SU-DHL-6 (cell line): ENCODE results near the gene SMAD2.

Experiments used
- H2AFZ ChIP-seq: fragments of 200-600 bp; sonication (generic); 2 replicates; pipeline ENCODE4 v1.6.1; 2014; ENCODE audit warnings: low read depth, mild to moderate bottlenecking, moderate library complexity, mixed read lengths, antibody characterized with exemption, low read length; ENCODE audit not compliant: severe bottlenecking
- H3F3A ChIP-seq: fragments of 200-600 bp; shearing (Covaris generic); 2 replicates; pipeline ENCODE4 v1.6.0; 2016; ENCODE audit warnings: antibody characterized with exemption, mild to moderate bottlenecking; ENCODE audit not compliant: insufficient read depth
- H3K27ac ChIP-seq: fragments of 200-600 bp; sonication (generic); 2 replicates; pipeline ENCODE4 v1.5.1; 2016; ENCODE audit warnings: low read depth, mild to moderate bottlenecking, low read length, moderate library complexity, mixed read lengths
- H3K27me3 ChIP-seq: fragments of 200-600 bp; sonication (generic), shearing (Covaris generic); 2 replicates; pipeline ENCODE4 v1.6.0; 2014; ENCODE audit warnings: mild to moderate bottlenecking, low read length
- H3K36me3 ChIP-seq: fragments of 200-600 bp; sonication (generic); 2 replicates; pipeline ENCODE4 v1.6.1; 2014; ENCODE audit warnings: mild to moderate bottlenecking, low read length, mixed read lengths
- H3K4me2 ChIP-seq: fragments of 300-600, 200-600 bp; shearing (Covaris generic), sonication (generic); 2 replicates; pipeline ENCODE4 v1.6.0; 2014; ENCODE audit warnings: low read length, low read depth, mild to moderate bottlenecking; ENCODE audit not compliant: poor library complexity, severe bottlenecking
- H3K4me3 ChIP-seq: fragments of 200-600 bp; sonication (generic); 2 replicates; pipeline ENCODE4 v1.5.1; 2014; ENCODE audit warnings: antibody characterized with exemption, low read length, mild to moderate bottlenecking, mixed read lengths; ENCODE audit not compliant: insufficient read depth, poor library complexity, severe bottlenecking
- H3K79me2 ChIP-seq: fragments of 200-600 bp; sonication (generic); 2 replicates; pipeline ENCODE4 v1.6.1; 2014; ENCODE audit warnings: mild to moderate bottlenecking, low read length, moderate library complexity; ENCODE audit not compliant: insufficient read depth
- H3K9ac ChIP-seq: fragments of 200-600 bp; sonication (generic); 2 replicates; pipeline ENCODE4 v1.7.0; 2014; ENCODE audit warnings: mild to moderate bottlenecking, low read length
- H3K9me2 ChIP-seq: fragments of 200-600 bp; sonication (generic); replicated peaks from 2 replicates; pipeline ENCODE4 v1.6.1; 2014; ENCODE audit warnings: low read length; ENCODE audit not compliant: insufficient read depth
- H3K9me3 ChIP-seq: fragments of 200-600 bp; sonication (generic); 2 replicates; pipeline ENCODE4 v1.6.1; 2014; ENCODE audit warnings: low read length, mixed read lengths; ENCODE audit not compliant: insufficient read depth
- H4K20me1 ChIP-seq: fragments of 200-600 bp; sonication (generic); 2 replicates; pipeline ENCODE4 v1.6.1; 2014; ENCODE audit warnings: low read depth, mild to moderate bottlenecking, antibody characterized with exemption, low read length, moderate library complexity, mixed read lengths
- EZH2phosphoT487 ChIP-seq: fragments of 200-600 bp; sonication (generic), shearing (Covaris generic); conservative IDR thresholded peaks from 2 replicates; pipeline ENCODE4 v1.6.1; 2018; ENCODE audit warnings: mild to moderate bottlenecking, antibody characterized with exemption, low read length, moderate library complexity, mixed read lengths
- TF ChIP-seq, protein P1 (sequence below): fragments of 200-600 bp; sonication (generic); IDR thresholded peaks from one replicate; pipeline ENCODE4 v1.5.1; 2017; ENCODE audit warnings: antibody characterized with exemption, mild to moderate bottlenecking, low read length, moderate library complexity; ENCODE audit not compliant: insufficient read depth, poor library complexity, severe bottlenecking

The SMAD2 gene

DNA sequence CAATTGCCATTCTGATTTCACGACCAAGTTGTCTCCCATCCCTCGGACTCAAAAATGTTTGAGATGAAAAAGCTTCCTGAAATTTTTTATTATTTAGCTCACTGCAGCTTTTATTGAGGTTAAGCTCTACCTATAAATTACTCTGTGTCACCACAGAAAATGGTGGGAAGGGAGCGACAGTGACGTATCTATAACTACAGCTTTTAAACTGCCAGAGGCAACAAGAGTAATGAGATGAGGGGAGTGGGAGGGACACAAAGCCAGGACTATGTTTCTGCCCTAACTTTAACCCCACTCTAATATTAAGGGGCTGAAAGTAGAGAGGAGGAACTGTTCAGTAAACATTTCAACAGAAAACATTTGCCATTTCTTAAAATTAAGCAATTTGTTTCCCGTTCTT, 37.4 kb downstream of the SMAD2 start:
- Histone ChIP-seq H3K4me2 (no peak overlapping the region), H3K36me3 (peaks cover 37% of the 10 kb centered on the region), H4K20me1 (peaks cover 21% of the 10 kb centered on the region; the same call in 1 of the 2 replicates), H3K27me3 (no peaks in the 10 kb centered on the region), H3F3A (0 out of 2 replicates have a peak, but pooled peaks cover 6% of the 10 kb centered on the region), H3K79me2 (peaks cover 78% of the 10 kb centered on the region), H2AFZ (no peak overlapping the region), H3K4me3 (no peak overlapping the region), H3K27ac (no peak overlapping the region), H3K9me3 (no peaks in the 10 kb centered on the region), H3K9ac (no peak overlapping the region), H3K9me2 (no peaks in the 10 kb centered on the region)
- TF ChIP-seq, protein P1, sequence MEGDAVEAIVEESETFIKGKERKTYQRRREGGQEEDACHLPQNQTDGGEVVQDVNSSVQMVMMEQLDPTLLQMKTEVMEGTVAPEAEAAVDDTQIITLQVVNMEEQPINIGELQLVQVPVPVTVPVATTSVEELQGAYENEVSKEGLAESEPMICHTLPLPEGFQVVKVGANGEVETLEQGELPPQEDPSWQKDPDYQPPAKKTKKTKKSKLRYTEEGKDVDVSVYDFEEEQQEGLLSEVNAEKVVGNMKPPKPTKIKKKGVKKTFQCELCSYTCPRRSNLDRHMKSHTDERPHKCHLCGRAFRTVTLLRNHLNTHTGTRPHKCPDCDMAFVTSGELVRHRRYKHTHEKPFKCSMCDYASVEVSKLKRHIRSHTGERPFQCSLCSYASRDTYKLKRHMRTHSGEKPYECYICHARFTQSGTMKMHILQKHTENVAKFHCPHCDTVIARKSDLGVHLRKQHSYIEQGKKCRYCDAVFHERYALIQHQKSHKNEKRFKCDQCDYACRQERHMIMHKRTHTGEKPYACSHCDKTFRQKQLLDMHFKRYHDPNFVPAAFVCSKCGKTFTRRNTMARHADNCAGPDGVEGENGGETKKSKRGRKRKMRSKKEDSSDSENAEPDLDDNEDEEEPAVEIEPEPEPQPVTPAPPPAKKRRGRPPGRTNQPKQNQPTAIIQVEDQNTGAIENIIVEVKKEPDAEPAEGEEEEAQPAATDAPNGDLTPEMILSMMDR, result no peak
- TF ChIP-seq EZH2phosphoT487, result no peak

DNA sequence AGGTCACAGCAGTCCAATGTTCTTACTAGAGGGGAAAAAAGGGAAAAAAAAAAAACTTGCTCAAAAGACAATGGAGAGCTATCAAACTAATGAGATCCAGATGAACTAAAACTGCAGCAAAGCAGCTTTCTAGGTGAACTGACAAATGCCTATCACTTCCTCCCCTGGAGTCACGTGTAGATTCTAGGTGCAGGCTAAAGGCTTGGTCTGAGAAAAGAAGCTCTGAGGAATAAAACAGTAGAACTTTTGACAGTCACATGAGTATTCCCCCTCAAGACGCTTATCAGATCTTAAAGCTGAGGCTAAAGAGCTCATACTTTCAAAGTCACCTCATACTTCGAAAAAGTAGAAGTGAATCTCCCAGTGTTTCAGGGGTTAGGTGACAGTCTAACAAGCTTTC, 42.3 kb downstream of the SMAD2 start:
- H2AFZ ChIP-seq, result no peak overlapping the region
- peaks cover 23% of the 10 kb centered on the region; the same call in 1 of the 2 replicates for H3K36me3 ChIP-seq
- H3K4me3 ChIP-seq, result no peak overlapping the region
- no peak overlapping the region for H3K4me2 ChIP-seq
- no peaks in the 10 kb centered on the region for H3K9me2 ChIP-seq
- no peak overlapping the region for H3K9ac ChIP-seq
- H3F3A ChIP-seq, result 0 out of 2 replicates have a peak, but pooled peaks cover 6% of the 10 kb centered on the region
- no peaks in the 10 kb centered on the region for H4K20me1 ChIP-seq
- no peaks in the 10 kb centered on the region for H3K9me3 ChIP-seq
- no peak for TF ChIP-seq EZH2phosphoT487
- TF ChIP-seq, protein P1, result no peak
- H3K79me2 ChIP-seq, result peaks cover 73% of the 10 kb centered on the region
- H3K27ac ChIP-seq, result no peak overlapping the region
- H3K27me3 ChIP-seq, result no peaks in the 10 kb centered on the region

DNA sequence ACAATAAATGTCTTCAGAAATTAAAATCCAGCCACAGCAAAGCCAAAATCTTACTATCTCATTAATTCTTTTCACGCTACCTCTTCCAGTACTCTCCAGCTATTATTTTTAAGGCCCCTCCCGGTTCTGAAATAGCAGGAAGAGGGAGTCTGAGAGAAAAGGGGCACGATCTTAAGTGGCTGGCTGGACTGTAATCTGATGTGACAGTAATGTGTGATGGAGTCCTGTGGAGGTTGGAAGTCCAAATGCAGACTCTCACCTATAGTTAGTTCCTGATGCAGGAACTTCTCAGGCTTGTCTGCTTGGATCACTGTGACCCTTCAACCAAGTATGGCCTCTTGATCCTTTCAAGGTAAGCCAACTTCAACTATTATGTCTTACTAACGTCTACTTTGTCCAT, 43.2 kb downstream of the SMAD2 start:
- Histone ChIP-seq H3K9me2 (no peaks in the 10 kb centered on the region), H3K36me3 (peaks cover 30% of the 10 kb centered on the region; the same call in 1 of the 2 replicates), H3K9ac (no peak overlapping the region), H3K4me2 (no peak overlapping the region), H3K9me3 (no peaks in the 10 kb centered on the region), H3K4me3 (no peak overlapping the region), H3K27ac (no peak overlapping the region), H3K79me2 (peaks cover 66% of the 10 kb centered on the region), H4K20me1 (no peaks in the 10 kb centered on the region), H3K27me3 (no peaks in the 10 kb centered on the region), H2AFZ (no peak overlapping the region), H3F3A (0 out of 2 replicates have a peak, but pooled peaks cover 6% of the 10 kb centered on the region)
- no peak for TF ChIP-seq EZH2phosphoT487

DNA sequence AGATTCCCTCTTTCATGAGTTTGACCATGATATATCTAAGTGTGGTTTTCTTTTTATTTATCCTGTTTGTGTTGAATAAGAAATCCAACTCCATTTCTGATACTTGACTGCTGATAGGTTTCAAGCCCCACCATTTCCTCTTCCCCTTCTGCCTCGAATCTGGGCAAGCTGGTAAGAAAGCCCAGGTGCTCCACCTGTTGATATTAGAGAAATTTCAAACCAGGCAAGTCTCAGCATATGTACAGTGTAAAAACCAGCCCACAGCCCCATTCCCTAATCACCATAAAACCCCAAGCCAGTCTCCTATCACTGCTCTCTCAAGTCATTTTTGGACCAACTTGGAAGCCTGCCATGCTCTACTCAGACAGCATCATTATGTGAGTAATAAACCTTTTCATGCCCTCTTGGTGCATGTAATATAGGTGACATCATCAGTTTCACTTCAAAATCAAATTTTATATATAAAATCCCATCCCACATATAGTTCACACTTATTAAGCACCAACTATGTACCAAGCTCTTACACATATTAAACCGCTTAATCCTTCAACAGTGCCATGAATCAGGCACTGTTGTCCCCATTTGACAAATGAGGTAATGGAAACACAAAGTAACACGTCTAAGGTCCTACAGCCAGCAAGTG, 46.6 kb downstream of the SMAD2 start:
- Histone ChIP-seq H3K27ac (no peak overlapping the region), H3K27me3 (no peaks in the 10 kb centered on the region), H3K9me3 (no peaks in the 10 kb centered on the region), H2AFZ (no peak overlapping the region), H3F3A (no peaks in the 10 kb centered on the region), H4K20me1 (no peaks in the 10 kb centered on the region), H3K4me2 (no peak overlapping the region), H3K9ac (no peak overlapping the region), H3K9me2 (no peaks in the 10 kb centered on the region), H3K36me3 (peaks cover 26% of the 10 kb centered on the region; the same call in 1 of the 2 replicates), H3K79me2 (peaks cover 63% of the 10 kb centered on the region), H3K4me3 (no peak overlapping the region)
- TF ChIP-seq, protein P1, result no peak
- TF ChIP-seq EZH2phosphoT487, result no peak
